ENCODE measurements around the gene PTK6.

DNA sequence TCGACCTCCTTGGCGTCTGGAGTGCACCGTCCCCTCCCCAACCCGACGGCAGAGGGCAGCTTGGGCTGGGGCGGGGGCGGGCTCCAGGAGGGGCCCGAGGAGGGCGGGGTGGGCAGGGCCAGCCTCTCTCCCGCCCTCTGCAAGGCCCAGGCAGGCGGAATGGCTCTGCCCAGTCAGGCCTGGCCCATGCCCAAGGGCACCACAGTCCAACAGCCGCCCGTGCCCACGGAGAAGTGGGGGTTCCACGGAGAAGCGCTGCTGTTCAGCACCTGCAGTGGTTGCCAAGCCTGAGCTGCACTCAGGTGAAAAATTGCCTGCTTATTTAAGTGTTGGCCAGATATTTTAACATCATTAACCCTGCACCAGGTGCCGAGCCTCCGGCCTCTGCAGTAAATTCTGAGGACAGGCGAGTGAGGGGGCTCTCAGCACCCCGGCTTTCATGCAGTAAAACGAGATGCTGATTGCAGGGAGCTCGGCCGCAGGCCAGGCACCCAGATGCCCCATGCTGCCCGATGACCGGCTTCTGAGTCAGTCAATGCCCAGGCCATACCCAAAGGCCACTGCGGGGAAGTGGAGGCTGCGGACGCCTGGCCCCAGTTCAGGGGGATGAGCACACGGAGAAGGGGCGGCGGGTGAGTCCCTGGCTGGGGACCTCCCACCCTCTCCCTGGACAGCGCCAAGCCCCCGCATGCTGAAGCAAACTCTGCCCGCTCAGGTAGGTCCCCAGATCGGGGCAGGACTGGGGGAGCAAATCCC lies 10.7 kb upstream of the PTK6 start, which contains the start of gene SRMS:
- TF ChIP-seq POLR2AphosphoS5 (IDR thresholded peaks at IDR 0.05; ENCODE audit: borderline replicate concordance, low read depth, low read length) (no peak), EZH2 (IDR thresholded peaks at IDR 0.05) (no peak), FOXP2 (optimal IDR thresholded peaks at IDR 0.05; ENCODE audit: control extremely low read depth, extremely low read length, insufficient read depth) (no peak)
